SK-N-SH (cell line): ENCODE results near the gene CIAO2A. TPM values are rescaled to one million over a fixed set of nuclear protein-coding genes. Genes with fewer than 3 reads are reported as not detected.

Source experiments
- CTCF ChIA-PET: fragments of 300-600, 350-600 bp; formaldehyde crosslinking; extraction: SDS; loops from one replicate; lab custom pipeline; 2021; lab: Yijun Ruan, JAX
- POLR2A ChIA-PET: fragments of 350-600 bp; sonication (Branson Sonifier 250); formaldehyde crosslinking; extraction: SDS; loops from one replicate; lab custom pipeline; 2020; ENCODE audit warnings: antibody characterized with exemption, inconsistent platforms; lab: Yijun Ruan, JAX
- DNase-seq: peaks from one replicate; pipeline ENCODE4 v3.0.0; 2012
- H2AFZ ChIP-seq: fragments of 200-600 bp; sonication (generic); 2 replicates; pipeline ENCODE4 v1.8.1; 2016; ENCODE audit warnings: antibody characterized with exemption, mild to moderate bottlenecking, low read depth
- H3F3A ChIP-seq: fragments of 200-600 bp; sonication (generic); replicated peaks from 2 replicates; pipeline ENCODE3; 2016; ENCODE audit warnings: antibody characterized with exemption, mild to moderate bottlenecking; ENCODE audit not compliant: insufficient read depth
- H3K27ac ChIP-seq, 2 experiments: fragments of 200-500 bp in 1 of 2; fragments of 200-600 bp in 1 of 2; sonication (Bioruptor generic) in 1 of 2; sonication (generic), shearing (Covaris generic) in 1 of 2; 2 replicates each; pipeline versions ENCODE4 v1.5.1 to v1.6.1; 2014 to 2016; ENCODE audit warnings: low read depth in 2 of 2, inconsistent platforms in 1 of 2, low read length in 1 of 2, mild to moderate bottlenecking in 1 of 2, mixed read lengths in 1 of 2
- H3K27me3 ChIP-seq: fragments of 200-600 bp; sonication (generic), shearing (Covaris generic); 2 replicates; pipeline ENCODE4 v1.6.1; 2016; ENCODE audit warnings: mixed run types; ENCODE audit not compliant: insufficient read depth
- H3K36me3 ChIP-seq, 2 experiments: fragments of 200-500 bp in 1 of 2; fragments of 200-600 bp in 1 of 2; sonication (Bioruptor generic) in 1 of 2; sonication (generic) in 1 of 2; replicated peaks in 1 of 2; 2 replicates each; pipeline versions ENCODE3 to v1.5.1; 2014 to 2016; ENCODE audit warnings: low read length in 1 of 2, mild to moderate bottlenecking in 1 of 2; ENCODE audit not compliant: insufficient read depth in 2 of 2, control insufficient read depth in 1 of 2
- H3K4me1 ChIP-seq, 2 experiments: fragments of 200-500 bp in 1 of 2; fragments of 200-600 bp in 1 of 2; sonication (Bioruptor generic) in 1 of 2; sonication (generic), shearing (Covaris generic) in 1 of 2; 2 replicates each; pipeline versions ENCODE4 v1.5.1 to v1.6.1; 2014 to 2016; ENCODE audit warnings: low read depth in 1 of 2, low read length in 1 of 2, mixed run types in 1 of 2; ENCODE audit not compliant: insufficient read depth in 2 of 2, control insufficient read depth in 1 of 2
- H3K4me2 ChIP-seq: fragments of 200-600 bp; sonication (generic), shearing (Covaris generic); 2 replicates; pipeline ENCODE4 v1.6.1; 2017; ENCODE audit warnings: mixed run types
- H3K4me3 ChIP-seq, 2 experiments: fragments of 200-500 bp in 1 of 2; fragments of 200-600 bp in 1 of 2; sonication (Bioruptor generic) in 1 of 2; sonication (generic), shearing (Covaris generic) in 1 of 2; 2 replicates each; pipeline versions ENCODE4 v1.5.1 to v1.8.1; 2014 to 2016; ENCODE audit warnings: low read depth in 2 of 2, inconsistent platforms in 1 of 2, low read length in 1 of 2, mild to moderate bottlenecking in 1 of 2, mixed read lengths in 1 of 2, moderate library complexity in 1 of 2
- H3K79me2 ChIP-seq: fragments of 200-600 bp; sonication (generic); 2 replicates; pipeline ENCODE4 v1.8.1; 2017; ENCODE audit warnings: mild to moderate bottlenecking; ENCODE audit not compliant: insufficient read depth
- H3K9ac ChIP-seq: fragments of 200-600 bp; sonication (generic); 2 replicates; pipeline ENCODE4 v1.6.1; 2017; ENCODE audit warnings: mixed run types
- H3K9me2 ChIP-seq: fragments of 200-600 bp; sonication (generic); 2 replicates; pipeline ENCODE4 v1.6.1; 2017; ENCODE audit warnings: mixed run types
- H3K9me3 ChIP-seq: fragments of 200-600 bp; sonication (generic); 2 replicates; pipeline ENCODE4 v1.6.1; 2017; ENCODE audit warnings: mixed run types, mild to moderate bottlenecking, moderate library complexity
- H4K20me1 ChIP-seq: fragments of 200-600 bp; sonication (generic); 2 replicates; pipeline ENCODE4 v1.6.1; 2017; ENCODE audit warnings: mild to moderate bottlenecking, mixed run types; ENCODE audit not compliant: insufficient read depth
- CTCF ChIP-seq: fragments of 200-600 bp; sonication (generic); IDR thresholded peaks from 2 replicates; pipeline ENCODE4 v1.6.1; 2017; ENCODE audit warnings: antibody characterized with exemption, mild to moderate bottlenecking, moderate library complexity
- ELF1 ChIP-seq: IDR thresholded peaks from 2 replicates; pipeline ENCODE4 v1.4.0; 2012
- EP300 ChIP-seq, 2 experiments: IDR thresholded peaks; 2 replicates each; pipeline versions ENCODE4 v1.4.0 to v1.6.1; 2012; ENCODE audit warnings: borderline replicate concordance in 1 of 2, low read depth in 1 of 2, low read length in 1 of 2
- EZH2phosphoT487 ChIP-seq: fragments of 200-600 bp; sonication (generic); IDR thresholded peaks from 2 replicates; pipeline ENCODE4 v1.6.1; 2017; ENCODE audit warnings: low read depth, mixed run types, mild to moderate bottlenecking, antibody characterized with exemption, moderate library complexity, borderline replicate concordance
- FOSL2 ChIP-seq: IDR thresholded peaks from 2 replicates; pipeline ENCODE4 v1.4.0; 2012; ENCODE audit warnings: low read depth, mild to moderate bottlenecking, moderate library complexity, borderline replicate concordance
- MEF2A ChIP-seq: IDR thresholded peaks from 2 replicates; pipeline ENCODE4 v1.4.0; 2012; ENCODE audit warnings: low read depth, borderline replicate concordance
- NFIC ChIP-seq: IDR thresholded peaks from 2 replicates; pipeline ENCODE4 v1.4.0; 2012; ENCODE audit warnings: borderline replicate concordance
- NRF1 ChIP-seq: IDR thresholded peaks from 2 replicates; pipeline ENCODE4 v1.6.1; 2012; ENCODE audit warnings: low read depth, mild to moderate bottlenecking, low read length
- PBX3 ChIP-seq: IDR thresholded peaks from 2 replicates; pipeline ENCODE4; 2012
- RAD21 ChIP-seq: IDR thresholded peaks from 2 replicates; pipeline ENCODE4 v1.6.1; 2012; ENCODE audit warnings: mild to moderate bottlenecking, low read length
- RCOR1 ChIP-seq: fragments of 150-350 bp; IDR thresholded peaks from 2 replicates; pipeline ENCODE4 v1.6.1; 2017; ENCODE audit warnings: antibody characterized with exemption, low read length
- TEAD4 ChIP-seq: IDR thresholded peaks from 2 replicates; pipeline ENCODE4 v1.4.0; 2012; ENCODE audit warnings: mild to moderate bottlenecking, borderline replicate concordance; ENCODE audit not compliant: insufficient read depth
- WGBS: methylation state at CpG from one replicate; pipeline ENCODE4 v1.1.6; 2017; ENCODE audit warnings: low lambda C conversion rate; 5-methylcytosine and 5-hydroxymethylcytosine counted together
- polyA plus RNA-seq, 3 experiments: library from polyadenylated mRNA; depleted of rRNA; stranded (reverse); fragments of >200 nt; gene quantifications; 2 replicates each; pipeline ENCODE4 v1.2.3, GENCODE V29; 2012
- TF ChIP-seq, protein P1 (sequence below): IDR thresholded peaks from 2 replicates; pipeline ENCODE4 v1.4.0; 2012; ENCODE audit warnings: low read depth, borderline replicate concordance
- TF ChIP-seq, protein P2 (sequence below): IDR thresholded peaks from 2 replicates; pipeline ENCODE4 v1.4.0; 2012; ENCODE audit warnings: low read depth
- TF ChIP-seq, protein P3 (sequence below): fragments of 150-350 bp; IDR thresholded peaks from 2 replicates; pipeline ENCODE4 v1.6.1; 2017; ENCODE audit warnings: antibody characterized with exemption, low read length, low read depth, borderline replicate concordance
- TF ChIP-seq, protein P4 (sequence below): IDR thresholded peaks from 2 replicates; pipeline ENCODE4 v1.4.0; 2012; ENCODE audit warnings: low read depth, borderline replicate concordance

Gene CIAO2A
- polyA plus RNA-seq, 1 of the 3 experiments (the other 2 are of a cell fraction) = 65.3 TPM

DNA sequence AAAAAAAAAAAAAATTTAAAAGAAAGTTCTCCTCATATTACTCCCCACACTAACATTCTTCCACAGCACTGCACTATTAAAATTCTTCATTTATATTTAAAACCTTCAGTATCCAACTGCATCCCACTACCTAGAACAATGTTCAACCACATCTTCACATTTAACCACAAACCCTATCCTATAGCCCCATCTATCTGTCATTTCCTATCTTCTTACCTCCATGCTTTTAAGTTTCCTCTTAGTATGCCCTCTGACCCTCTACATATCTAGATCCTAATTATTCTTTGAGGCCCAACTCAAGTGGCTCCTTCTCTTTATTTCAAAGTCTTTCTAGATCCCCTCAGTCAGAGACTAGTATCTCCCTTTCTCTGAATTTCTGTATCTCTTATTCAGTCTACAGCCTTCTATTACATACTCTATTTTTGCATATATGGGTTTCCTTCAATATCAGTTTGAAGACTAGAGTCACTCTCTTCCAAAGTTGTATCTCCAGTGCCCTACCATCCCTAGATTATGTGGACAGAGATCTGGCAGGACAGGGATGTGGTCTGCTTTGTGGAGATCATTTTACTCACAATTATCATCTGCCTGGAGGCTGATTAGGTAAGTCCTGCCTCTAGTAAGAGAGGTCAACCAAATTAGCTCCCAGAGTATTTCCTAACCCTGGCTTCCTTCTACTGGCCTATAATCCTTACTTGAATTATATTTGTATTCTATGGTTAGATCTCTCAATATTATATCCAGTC is 1.4 kb downstream of the CIAO2A start:
- peaks cover 7 to 21% of the 10 kb centered on the region in 2 experiments; a peak in 3 of 4 replicates for H3K4me1 ChIP-seq
- no peak overlapping the region; a peak in 2 of 4 replicates for H3K27ac ChIP-seq
- no peak overlapping the region for H2AFZ ChIP-seq
- no peaks in the 10 kb centered on the region for H3K27me3 ChIP-seq
- peaks cover 9% of the 10 kb centered on the region for H4K20me1 ChIP-seq
- H3K36me3 ChIP-seq = peaks cover 15 to 24% of the 10 kb centered on the region in 2 experiments
- TF ChIP-seq EZH2phosphoT487 = no peak
- TF ChIP-seq CTCF = peak; percentile 29; the same call in 1 of the 2 replicates
- ChIA-PET POLR2A (no interaction called here), CTCF (interaction anchor here (1.7 to 2.9 kb wide), 2 partner anchors 24 to 61 kb away, joined by 8 to 19 read pairs; no protein-coding TSS in a partner anchor)
- no peak for DNase-seq
- peak overlapping the region; percentile 91 to 99 for H3K4me3 ChIP-seq
- H3F3A ChIP-seq = peaks cover 21% of the 10 kb centered on the region
- peaks cover 82% of the 10 kb centered on the region for H3K79me2 ChIP-seq
- H3K9ac ChIP-seq = peak overlapping the region; percentile 86; the same call in 1 of the 2 replicates
- no peaks in the 10 kb centered on the region for H3K9me3 ChIP-seq
- peak overlapping the region; percentile 92 for H3K4me2 ChIP-seq
- no peaks in the 10 kb centered on the region for H3K9me2 ChIP-seq

- no peak overlapping the region for H3K9ac ChIP-seq
- no peak overlapping the region for H3K4me3 ChIP-seq
- H2AFZ ChIP-seq = no peak overlapping the region
- H3F3A ChIP-seq = peaks cover 21% of the 10 kb centered on the region
- no peaks in the 10 kb centered on the region for H3K9me3 ChIP-seq
- no peaks in the 10 kb centered on the region for H4K20me1 ChIP-seq
- TF ChIP-seq EP300 (IDR thresholded peaks at IDR 0.05; ENCODE audit: borderline replicate concordance in 1 of 2, low read depth in 1 of 2, low read length in 1 of 2) (no peak), MEF2A (no peak), CTCF (no peak), RAD21 (no peak), TEAD4 (no peak), ELF1 (no peak), RCOR1 (no peak), PBX3 (no peak), NFIC (no peak), FOSL2 (no peak), NRF1 (no peak)
- TF ChIP-seq, protein P1, sequence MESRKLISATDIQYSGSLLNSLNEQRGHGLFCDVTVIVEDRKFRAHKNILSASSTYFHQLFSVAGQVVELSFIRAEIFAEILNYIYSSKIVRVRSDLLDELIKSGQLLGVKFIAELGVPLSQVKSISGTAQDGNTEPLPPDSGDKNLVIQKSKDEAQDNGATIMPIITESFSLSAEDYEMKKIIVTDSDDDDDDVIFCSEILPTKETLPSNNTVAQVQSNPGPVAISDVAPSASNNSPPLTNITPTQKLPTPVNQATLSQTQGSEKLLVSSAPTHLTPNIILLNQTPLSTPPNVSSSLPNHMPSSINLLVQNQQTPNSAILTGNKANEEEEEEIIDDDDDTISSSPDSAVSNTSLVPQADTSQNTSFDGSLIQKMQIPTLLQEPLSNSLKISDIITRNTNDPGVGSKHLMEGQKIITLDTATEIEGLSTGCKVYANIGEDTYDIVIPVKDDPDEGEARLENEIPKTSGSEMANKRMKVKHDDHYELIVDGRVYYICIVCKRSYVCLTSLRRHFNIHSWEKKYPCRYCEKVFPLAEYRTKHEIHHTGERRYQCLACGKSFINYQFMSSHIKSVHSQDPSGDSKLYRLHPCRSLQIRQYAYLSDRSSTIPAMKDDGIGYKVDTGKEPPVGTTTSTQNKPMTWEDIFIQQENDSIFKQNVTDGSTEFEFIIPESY = no peak
- TF ChIP-seq, protein P2, sequence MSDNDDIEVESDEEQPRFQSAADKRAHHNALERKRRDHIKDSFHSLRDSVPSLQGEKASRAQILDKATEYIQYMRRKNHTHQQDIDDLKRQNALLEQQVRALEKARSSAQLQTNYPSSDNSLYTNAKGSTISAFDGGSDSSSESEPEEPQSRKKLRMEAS = no peak
- TF ChIP-seq, protein P3, sequence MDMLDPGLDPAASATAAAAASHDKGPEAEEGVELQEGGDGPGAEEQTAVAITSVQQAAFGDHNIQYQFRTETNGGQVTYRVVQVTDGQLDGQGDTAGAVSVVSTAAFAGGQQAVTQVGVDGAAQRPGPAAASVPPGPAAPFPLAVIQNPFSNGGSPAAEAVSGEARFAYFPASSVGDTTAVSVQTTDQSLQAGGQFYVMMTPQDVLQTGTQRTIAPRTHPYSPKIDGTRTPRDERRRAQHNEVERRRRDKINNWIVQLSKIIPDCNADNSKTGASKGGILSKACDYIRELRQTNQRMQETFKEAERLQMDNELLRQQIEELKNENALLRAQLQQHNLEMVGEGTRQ = no peak
- TF ChIP-seq, protein P4, sequence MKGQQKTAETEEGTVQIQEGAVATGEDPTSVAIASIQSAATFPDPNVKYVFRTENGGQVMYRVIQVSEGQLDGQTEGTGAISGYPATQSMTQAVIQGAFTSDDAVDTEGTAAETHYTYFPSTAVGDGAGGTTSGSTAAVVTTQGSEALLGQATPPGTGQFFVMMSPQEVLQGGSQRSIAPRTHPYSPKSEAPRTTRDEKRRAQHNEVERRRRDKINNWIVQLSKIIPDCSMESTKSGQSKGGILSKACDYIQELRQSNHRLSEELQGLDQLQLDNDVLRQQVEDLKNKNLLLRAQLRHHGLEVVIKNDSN = no peak
- H3K36me3 ChIP-seq = peaks cover 15 to 29% of the 10 kb centered on the region in 2 experiments
- no peak overlapping the region for H3K4me2 ChIP-seq
- H3K4me1 ChIP-seq = peaks cover 7 to 17% of the 10 kb centered on the region in 2 experiments; a peak in 3 of 4 replicates
- no peaks in the 10 kb centered on the region for H3K9me2 ChIP-seq
- DNase-seq = no peak
- ChIA-PET CTCF (interaction anchor here (1.3 kb wide), 1 partner anchor 23 kb away, joined by 4 read pairs; no protein-coding TSS in a partner anchor), POLR2A (no interaction called here)
- H3K27me3 ChIP-seq = no peaks in the 10 kb centered on the region
- WGBS = 100% methylated on average over 3 of the region's 3 CpGs
- H3K27ac ChIP-seq = no peak overlapping the region
- peaks cover 67% of the 10 kb centered on the region for H3K79me2 ChIP-seq
These were observed 3.1 kb downstream of the CIAO2A start for GRCh38 chr15:64090527-64090926.
